ENCODE data around the gene PAX3. TPM values are rescaled to one million over a fixed set of nuclear protein-coding genes. Genes with fewer than 3 reads are reported as not detected.

PAX3 gene
- total and polyA plus RNA-seq, 4 donors: not detected

DNA sequence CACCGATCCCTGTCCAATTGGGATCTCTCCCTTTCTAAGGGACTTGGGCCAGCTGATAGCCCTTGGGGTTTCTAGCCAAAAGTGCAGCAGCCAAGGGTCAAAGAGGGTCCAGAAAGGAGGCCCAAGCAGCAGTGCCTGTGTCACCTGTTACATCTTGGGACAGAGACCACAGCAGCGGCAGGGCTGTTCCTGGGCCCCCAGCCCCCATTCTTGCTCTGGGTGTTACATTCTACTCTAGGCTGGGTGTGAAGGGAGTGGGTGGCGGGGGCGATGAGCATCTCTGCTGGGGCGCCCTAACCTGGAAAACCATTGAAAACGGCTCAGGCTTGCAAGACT lies 1.2 kb downstream of the PAX3 start:
- no peak overlapping the region for H3K9ac ChIP-seq (ENCODE audit: insufficient read depth in 1 of 2, low read length in 2 of 2)
- H3K4me3 ChIP-seq: no peak overlapping the region
- H3K4me1 ChIP-seq (ENCODE audit: control insufficient read depth in 5 of 5, insufficient read depth in 5 of 5, low read length in 5 of 5): peaks cover 0 to 25% (median 15%) of the 10 kb centered on the region in 5 donors
- peaks cover 0 to 25% (median 0%) of the 10 kb centered on the region in 4 donors for H3K9me3 ChIP-seq (ENCODE audit: control insufficient read depth in 4 of 4, insufficient read depth in 3 of 4, low read length in 3 of 4)
- H3K36me3 ChIP-seq (ENCODE audit: control insufficient read depth in 4 of 4, insufficient read depth in 4 of 4, low read length in 4 of 4): no peaks in the 10 kb centered on the region
- H3K27me3 ChIP-seq (ENCODE audit: control insufficient read depth in 3 of 3, insufficient read depth in 3 of 3, low read length in 2 of 3): peaks cover 19 to 100% (median 93%) of the 10 kb centered on the region in 3 donors
- ATAC-seq (ENCODE audit: insufficient read depth, low FRiP score): no peak
- DNase-seq: no peak
- no peak overlapping the region for H3K27ac ChIP-seq (ENCODE audit: low read depth in 1 of 2, low read length in 1 of 2)
- WGBS, 2 donors: 6 to 9% methylated on average over 6 of the region's 6 CpGs
- no peak for TF ChIP-seq CTCF (IDR thresholded peaks at IDR 0.05; ENCODE audit: control extremely low read depth, extremely low read depth)

- no peak overlapping the region for H3K4me3 ChIP-seq
- 7 to 10% methylated on average over 36 of the region's 36 CpGs for WGBS, 2 donors
Observed at GRCh38 chr2:222296911-222297599, 1.7 kb downstream of the PAX3 start.

DNA sequence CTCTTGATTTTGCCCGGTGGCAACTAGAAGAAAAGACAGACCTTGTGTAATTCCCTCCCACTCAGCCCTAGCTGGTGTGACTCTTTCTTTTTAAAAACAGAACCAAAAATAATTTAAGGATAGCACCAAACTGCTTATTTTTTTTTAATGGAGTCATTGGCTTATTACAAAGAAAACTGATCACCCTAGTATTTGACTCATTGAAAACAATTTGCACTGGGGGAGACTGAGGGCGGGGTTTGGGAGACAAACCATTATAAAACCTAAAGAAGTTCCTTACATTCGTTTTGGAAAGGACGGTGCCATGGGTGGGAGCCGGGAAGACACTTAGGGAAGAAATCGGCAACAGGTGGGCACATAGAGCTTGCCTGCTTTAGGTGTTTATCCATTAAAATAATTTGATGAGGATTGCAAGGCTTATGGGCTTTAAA lies 2.5 kb downstream of the PAX3 start:
- Histone ChIP-seq H3K27ac (ENCODE audit: low read depth in 1 of 2, low read length in 1 of 2) (no peak overlapping the region), H3K36me3 (ENCODE audit: control insufficient read depth in 4 of 4, insufficient read depth in 4 of 4, low read length in 4 of 4) (no peaks in the 10 kb centered on the region), H3K9me3 (ENCODE audit: control insufficient read depth in 4 of 4, insufficient read depth in 3 of 4, low read length in 3 of 4) (peaks cover 0 to 23% (median 0%) of the 10 kb centered on the region in 4 donors), H3K9ac (ENCODE audit: insufficient read depth in 1 of 2, low read length in 2 of 2) (no peak overlapping the region), H3K4me1 (ENCODE audit: control insufficient read depth in 5 of 5, insufficient read depth in 5 of 5, low read length in 5 of 5) (peaks cover 0 to 25% (median 15%) of the 10 kb centered on the region in 5 donors), H3K27me3 (ENCODE audit: control insufficient read depth in 3 of 3, insufficient read depth in 3 of 3, low read length in 2 of 3) (peaks cover 11 to 100% (median 93%) of the 10 kb centered on the region in 3 donors), H3K4me3 (no peak overlapping the region)
- no peak for DNase-seq
- 7 to 9% methylated on average over 6 of the region's 6 CpGs for WGBS, 2 donors
- ATAC-seq (ENCODE audit: insufficient read depth, low FRiP score): no peak
- TF ChIP-seq CTCF (IDR thresholded peaks at IDR 0.05; ENCODE audit: control extremely low read depth, extremely low read depth): no peak

More at GRCh38 chr2:222296911-222297599, 1.7 kb downstream of the PAX3 start:
- Histone ChIP-seq H3K9ac (ENCODE audit: insufficient read depth in 1 of 2, low read length in 2 of 2) (no peak overlapping the region), H3K36me3 (ENCODE audit: control insufficient read depth in 4 of 4, insufficient read depth in 4 of 4, low read length in 4 of 4) (no peaks in the 10 kb centered on the region), H3K27me3 (ENCODE audit: control insufficient read depth in 3 of 3, insufficient read depth in 3 of 3, low read length in 2 of 3) (peaks cover 17 to 100% (median 93%) of the 10 kb centered on the region in 3 donors), H3K4me1 (ENCODE audit: control insufficient read depth in 5 of 5, insufficient read depth in 5 of 5, low read length in 5 of 5) (peaks cover 0 to 25% (median 15%) of the 10 kb centered on the region in 5 donors), H3K27ac (ENCODE audit: low read depth in 1 of 2, low read length in 1 of 2) (no peak overlapping the region), H3K9me3 (ENCODE audit: control insufficient read depth in 4 of 4, insufficient read depth in 3 of 4, low read length in 3 of 4) (peaks cover 0 to 25% (median 0%) of the 10 kb centered on the region in 4 donors)
- peak in 1 of 3 donors; percentile 40 for DNase-seq
- no peak for TF ChIP-seq CTCF (IDR thresholded peaks at IDR 0.05; ENCODE audit: control extremely low read depth, extremely low read depth)
- no peak for ATAC-seq (ENCODE audit: insufficient read depth, low FRiP score)
